B cell (primary cell): Measurements from ENCODE around the gene COL5A1. TPM values are rescaled to one million over a fixed set of nuclear protein-coding genes. Genes with fewer than 3 reads are reported as not detected.

Experiments used
- ATAC-seq: fragments of 200-7000 bp; cut with Tn5 transposase; one replicate; pipeline ENCODE4 v1.10.0; 2021; ENCODE audit warnings: low read depth, mild to moderate bottlenecking, moderate number of reproducible peaks, moderate library complexity
- CTCF ChIA-PET: fragments of 350-600 bp; sonication (Branson Sonifier 250); formaldehyde crosslinking; loops from one replicate; lab custom pipeline; 2021; ENCODE audit warnings: antibody characterized with exemption, inconsistent platforms; lab: Charles Lee
- POLR2A ChIA-PET: fragments of 350-600 bp; sonication (Branson Sonifier 250); formaldehyde crosslinking; loops from one replicate; lab custom pipeline; 2021; ENCODE audit warnings: antibody characterized with exemption; lab: Charles Lee
- DNase-seq: peaks from one replicate; pipeline ENCODE4 v3.0.0; 2013
- H2AFZ ChIP-seq: 2 replicates; pipeline ENCODE4 v1.6.1; 2012; ENCODE audit warnings: mild to moderate bottlenecking, low read depth, low read length; ENCODE audit not compliant: insufficient read depth, poor library complexity, severe bottlenecking
- H3K27ac ChIP-seq, 2 donors: 1 replicate in 1 of 2; 2 replicates in 1 of 2; pipeline ENCODE4 v1.5.1; 2012 to 2013; ENCODE audit warnings: low read length in 2 of 2, mild to moderate bottlenecking in 2 of 2, moderate library complexity in 1 of 2
- H3K27me3 ChIP-seq, 4 experiments: fragments of 200-600 bp in 1 of 4; sonication (generic) in 1 of 4; replicated peaks in 1 of 4; 1 replicate in 2 of 4; 2 replicates in 2 of 4; pipeline versions ENCODE4 v1.6.1 to v1.7.0; 2013 to 2016; ENCODE audit warnings: low read length in 3 of 4, mild to moderate bottlenecking in 2 of 4, mixed read lengths in 1 of 4, moderate library complexity in 1 of 4; ENCODE audit not compliant: insufficient read depth in 4 of 4, control insufficient read depth in 3 of 4; ENCODE audit errors: control extremely low read depth in 1 of 4
- H3K36me3 ChIP-seq, 2 experiments: replicated peaks in 1 of 2; 1 replicate in 1 of 2; 2 replicates in 1 of 2; pipeline versions ENCODE4 v1.6.1 to v1.7.1; 2013; ENCODE audit warnings: low read length in 1 of 2; ENCODE audit not compliant: insufficient read depth in 2 of 2, control insufficient read depth in 1 of 2; ENCODE audit errors: control extremely low read depth in 1 of 2, extremely low read depth in 1 of 2
- H3K4me1 ChIP-seq, 2 donors: fragments of 200-600 bp in 1 of 2; sonication (generic) in 1 of 2; 1 replicate in 1 of 2; 2 replicates in 1 of 2; pipeline versions ENCODE4 v1.5.1 to v1.6.1; 2013 to 2017; ENCODE audit warnings: low read length in 2 of 2; ENCODE audit not compliant: control insufficient read depth in 2 of 2, insufficient read depth in 2 of 2
- H3K4me2 ChIP-seq: replicated peaks from 2 replicates; pipeline ENCODE3; 2012; ENCODE audit warnings: mild to moderate bottlenecking, low read depth, low read length; ENCODE audit not compliant: poor library complexity, severe bottlenecking
- H3K4me3 ChIP-seq, 5 experiments: fragments of 200-600 bp in 1 of 5; sonication (generic) in 1 of 5; 1 replicate in 3 of 5; 2 replicates in 2 of 5; pipeline versions ENCODE4 v1.5.1 to v1.7.0; 2011 to 2016; ENCODE audit warnings: low read length in 4 of 5, mild to moderate bottlenecking in 4 of 5, low read depth in 2 of 5, control low read depth in 1 of 5, moderate library complexity in 1 of 5; ENCODE audit not compliant: insufficient read depth in 1 of 5; ENCODE audit errors: control extremely low read depth in 1 of 5, extremely low read depth in 1 of 5
- H3K79me2 ChIP-seq: fragments of 200-600 bp; sonication (generic); one replicate; pipeline ENCODE4 v1.6.0; 2016; ENCODE audit warnings: low read length; ENCODE audit not compliant: control insufficient read depth, insufficient read depth
- H3K9ac ChIP-seq: fragments of 200-600 bp; sonication (generic); 2 replicates; pipeline ENCODE4 v1.6.1; 2017; ENCODE audit warnings: mild to moderate bottlenecking, low read length, moderate library complexity
- H3K9me3 ChIP-seq, 3 donors: one replicate each; pipeline versions ENCODE4 v1.6.1 to v1.7.1; 2013; ENCODE audit warnings: low read length in 2 of 3; ENCODE audit not compliant: control insufficient read depth in 2 of 3, insufficient read depth in 1 of 3; ENCODE audit errors: control extremely low read depth in 1 of 3
- H4K20me1 ChIP-seq: 2 replicates; pipeline ENCODE4 v1.6.0; 2012; ENCODE audit warnings: mild to moderate bottlenecking, low read length; ENCODE audit not compliant: insufficient read depth, control insufficient read depth, poor library complexity, severe bottlenecking
- H3K27ac Mint-ChIP-seq: one replicate; pipeline ENCODE4 v1.8.0; 2021; ENCODE audit warnings: mixed read lengths
- H3K27me3 Mint-ChIP-seq: one replicate; pipeline ENCODE4 v1.8.0; 2021; ENCODE audit warnings: mixed read lengths
- H3K4me1 Mint-ChIP-seq: one replicate; pipeline ENCODE4 v1.8.0; 2021; ENCODE audit warnings: mixed read lengths
- H3K4me3 Mint-ChIP-seq: one replicate; pipeline ENCODE4 v1.8.0; 2021; ENCODE audit warnings: mixed read lengths
- H3K9me3 Mint-ChIP-seq: one replicate; pipeline ENCODE4 v1.8.0; 2022; ENCODE audit warnings: mixed read lengths; ENCODE audit not compliant: insufficient read depth
- CTCF ChIP-seq: fragments of 200-600 bp; IDR thresholded peaks from one replicate; pipeline ENCODE4 v1.8.0; 2022; ENCODE audit warnings: antibody characterized with exemption, mild to moderate bottlenecking
- EZH2 ChIP-seq: IDR thresholded peaks from 2 replicates; pipeline ENCODE4 v1.6.1; 2012; ENCODE audit warnings: borderline replicate concordance, low read depth, mild to moderate bottlenecking, moderate library complexity, low read length; ENCODE audit not compliant: insufficient read depth, poor library complexity, severe bottlenecking
- WGBS: methylation state at CpG from one replicate; pipeline ENCODE4 v1.1.5; 2013; ENCODE audit warnings: missing lambda C conversion rate; ENCODE audit not compliant: insufficient coverage; 5-methylcytosine and 5-hydroxymethylcytosine counted together
- intact Hi-C: fragments of 100-400 bp; cut with micrococcal nuclease; formaldehyde crosslinking; loops from one replicate; pipeline ENCODE4 v1.10.0; 2022
- polyA plus RNA-seq: library from polyadenylated mRNA; depleted of rRNA; stranded (reverse); fragments of >200 nt; gene quantifications from 2 replicates; pipeline ENCODE4 v1.2.3, GENCODE V29; 2012
- total RNA-seq, 2 donors: library from RNA; stranded (reverse); fragments of 120-200 nt in 1 of 2; gene quantifications; 1 replicate in 1 of 2; 2 replicates in 1 of 2; pipeline versions ENCODE4 v1.2.3 to v1.2.4, GENCODE V29; 2013 to 2022

COL5A1 gene
- total and polyA plus RNA-seq, 2 donors (not counting 1 experiment from before 2014, with no cell fraction given), result 0.06 TPM; not detected in 1

GRCh38 chr9:134787601-134788531 is 146.3 kb downstream of the COL5A1 start:
- no peak overlapping the region for H3K9ac ChIP-seq
- peaks cover 0 to 2% (median 0%) of the 10 kb centered on the region in 3 donors for H3K9me3 ChIP-seq
- H3K4me3 ChIP-seq, result no peak overlapping the region
- H3K27me3 ChIP-seq, result peaks cover 0 to 3% (median 0%) of the 10 kb centered on the region in 4 experiments
- H3K36me3 ChIP-seq, result no peaks in the 10 kb centered on the region
- Mint-ChIP-seq H3K9me3 (no peaks in the 10 kb centered on the region), H3K27me3 (no peaks in the 10 kb centered on the region), H3K4me1 (no peaks in the 10 kb centered on the region), H3K4me3 (no peak overlapping the region), H3K27ac (no peak overlapping the region)
- no peak overlapping the region for H2AFZ ChIP-seq
- no peak overlapping the region for H3K27ac ChIP-seq
- DNase-seq (no peak), ATAC-seq (no peak)
- H3K79me2 ChIP-seq, result no peaks in the 10 kb centered on the region
- TF ChIP-seq EZH2, result no peak
- no peak for TF ChIP-seq CTCF
- intact Hi-C loops, result no loop called here
- no peak overlapping the region for H3K4me2 ChIP-seq
- WGBS, result 88% methylated on average over 5 of the region's 8 CpGs
- H4K20me1 ChIP-seq, result no peaks in the 10 kb centered on the region
- no peaks in the 10 kb centered on the region for H3K4me1 ChIP-seq
- CTCF ChIA-PET, result no interaction called here
- POLR2A ChIA-PET, result no interaction called here

- H3K27me3 Mint-ChIP-seq, result peaks cover 5% of the 10 kb centered on the region
- no peak overlapping the region for H3K4me3 ChIP-seq
- ChIA-PET POLR2A (no interaction called here), CTCF (no interaction called here)
- peaks cover 0 to 2% (median 0%) of the 10 kb centered on the region in 4 experiments for H3K27me3 ChIP-seq
- intact Hi-C loops, result no loop called here
- no peak overlapping the region for H3K4me3 Mint-ChIP-seq
- no peaks in the 10 kb centered on the region for H3K4me1 ChIP-seq
- DNase-seq (no peak), ATAC-seq (no peak)
- no peaks in the 10 kb centered on the region for H3K9me3 Mint-ChIP-seq
- H3K79me2 ChIP-seq, result no peaks in the 10 kb centered on the region
- peaks cover 0 to 2% (median 0%) of the 10 kb centered on the region in 3 donors for H3K9me3 ChIP-seq
- H3K27ac Mint-ChIP-seq, result no peak overlapping the region
- H3K4me1 Mint-ChIP-seq, result no peaks in the 10 kb centered on the region
- no peak for TF ChIP-seq EZH2
- no peak for TF ChIP-seq CTCF
- no peaks in the 10 kb centered on the region for H4K20me1 ChIP-seq
- no peak overlapping the region for H2AFZ ChIP-seq
- no peak overlapping the region for H3K27ac ChIP-seq
- 98% methylated on average over 6 of the region's 8 CpGs for WGBS
- no peak overlapping the region for H3K4me2 ChIP-seq
- no peak overlapping the region for H3K9ac ChIP-seq
- no peaks in the 10 kb centered on the region for H3K36me3 ChIP-seq
These were observed 147.6 kb downstream of the COL5A1 start for GRCh38 chr9:134789168-134789567.
